WTC11 (cell line): Measurements from ENCODE around the gene RTBDN. TPM values are rescaled to one million over a fixed set of nuclear protein-coding genes. Genes with fewer than 3 reads are reported as not detected.
"Not testable (repeated sequence)": the region's sequence is repeated elsewhere in the genome, so short reads cannot be mapped to it uniquely, and the experiment has no call there.

Experiments used
- ATAC-seq: fragments of 200-7000 bp; cut with Tn5 transposase; 2 replicates; pipeline ENCODE4 v1.10.0; 2021; ENCODE audit warnings: mild to moderate bottlenecking, moderate library complexity
- CTCF ChIA-PET: fragments of 300-600 bp; sonication (Branson Sonifier 250); formaldehyde crosslinking; loops from one replicate; lab custom pipeline; 2021; ENCODE audit warnings: antibody characterized with exemption; lab: Charles Lee
- POLR2A ChIA-PET: fragments of 350-600 bp; sonication (Branson Sonifier 250); formaldehyde crosslinking; loops from one replicate; lab custom pipeline; 2021; ENCODE audit warnings: antibody characterized with exemption; lab: Charles Lee
- DNase-seq: peaks from one replicate; pipeline ENCODE4 v3.0.0; 2021; ENCODE audit warnings: low spot score
- H3K27ac Mint-ChIP-seq: 2 replicates; pipeline ENCODE4 v1.8.0; 2021; ENCODE audit warnings: mixed read lengths
- H3K27me3 Mint-ChIP-seq: 2 replicates; pipeline ENCODE4 v1.8.0; 2021; ENCODE audit warnings: low read depth, mild to moderate bottlenecking, moderate library complexity, mixed read lengths
- H3K36me3 Mint-ChIP-seq: 2 replicates; pipeline ENCODE4 v1.8.0; 2021; ENCODE audit warnings: mixed read lengths
- H3K4me1 Mint-ChIP-seq: 2 replicates; pipeline ENCODE4 v1.8.0; 2022; ENCODE audit warnings: mixed read lengths
- H3K4me3 Mint-ChIP-seq: 2 replicates; pipeline ENCODE4 v1.8.0; 2021; ENCODE audit warnings: mild to moderate bottlenecking, moderate library complexity, mixed read lengths
- H3K9me3 Mint-ChIP-seq: 2 replicates; pipeline ENCODE4 v1.8.0; 2021; ENCODE audit warnings: mixed read lengths
- AFF4 ChIP-seq: sonication (generic); formaldehyde crosslinking; IDR thresholded peaks from 2 replicates; pipeline ENCODE4 v1.8.1; 2023; ENCODE audit warnings: mild to moderate bottlenecking, missing genetic modification reagents, borderline replicate concordance
- ATF1 ChIP-seq: sonication (generic); formaldehyde crosslinking; IDR thresholded peaks from 2 replicates; pipeline ENCODE4 v1.8.1; 2023; ENCODE audit warnings: mild to moderate bottlenecking, moderate library complexity, missing genetic modification reagents
- ATF2 ChIP-seq: sonication (generic); formaldehyde crosslinking; IDR thresholded peaks from 2 replicates; pipeline ENCODE4 v1.8.1; 2022; ENCODE audit warnings: low read depth, missing genetic modification reagents, borderline replicate concordance
- CDX4 ChIP-seq: fragments of 250-450 bp; sonication (Bioruptor Pico); IDR thresholded peaks from 2 replicates; pipeline ENCODE4 v1.9.0; 2021; ENCODE audit warnings: moderate library complexity, mild to moderate bottlenecking, inconsistent platforms, borderline replicate concordance
- CREM ChIP-seq: sonication (generic); formaldehyde crosslinking; IDR thresholded peaks from 2 replicates; pipeline ENCODE4 v1.8.1; 2022; ENCODE audit warnings: mild to moderate bottlenecking, missing genetic modification reagents, moderate library complexity
- EMX1 ChIP-seq: fragments of 250-450 bp; sonication (Bioruptor Pico); IDR thresholded peaks from 2 replicates; pipeline ENCODE4 v1.8.0; 2021; ENCODE audit warnings: mild to moderate bottlenecking
- IRF2 ChIP-seq: sonication (generic); formaldehyde crosslinking; IDR thresholded peaks from 2 replicates; pipeline ENCODE4 v1.8.0; 2022; ENCODE audit warnings: low read depth, missing genetic modification reagents, borderline replicate concordance
- KAT7 ChIP-seq: sonication (generic); formaldehyde crosslinking; IDR thresholded peaks from 2 replicates; pipeline ENCODE4 v1.8.1; 2023; ENCODE audit warnings: missing genetic modification reagents, mild to moderate bottlenecking, borderline replicate concordance
- SOX15 ChIP-seq: fragments of 250-450 bp; sonication (Bioruptor Pico); IDR thresholded peaks from 2 replicates; pipeline ENCODE4 v1.9.0; 2021; ENCODE audit warnings: mild to moderate bottlenecking
- USF2 ChIP-seq: sonication (generic); formaldehyde crosslinking; IDR thresholded peaks from 2 replicates; pipeline ENCODE4 v1.8.1; 2023; ENCODE audit warnings: mild to moderate bottlenecking, missing genetic modification reagents, moderate library complexity
- ZNF396 ChIP-seq: fragments of 250-450 bp; sonication (Bioruptor Pico); IDR thresholded peaks from 2 replicates; pipeline ENCODE4 v1.8.0; 2021; ENCODE audit warnings: mild to moderate bottlenecking, moderate library complexity, borderline replicate concordance
- ZNF512 ChIP-seq: sonication (generic); formaldehyde crosslinking; IDR thresholded peaks from 2 replicates; pipeline ENCODE4 v1.8.1; 2022; ENCODE audit warnings: missing genetic modification reagents, borderline replicate concordance
- ZNF532 ChIP-seq: fragments of 250-450 bp; sonication (Bioruptor Pico); IDR thresholded peaks from 2 replicates; pipeline ENCODE4 v1.9.0; 2021; ENCODE audit warnings: mild to moderate bottlenecking, borderline replicate concordance
- ZNF671 ChIP-seq: fragments of 250-450 bp; sonication (Bioruptor Pico); IDR thresholded peaks from 2 replicates; pipeline ENCODE4 v1.8.0; 2021; ENCODE audit warnings: mild to moderate bottlenecking
- total RNA-seq: library from RNA; stranded (reverse); gene quantifications from 3 replicates; pipeline ENCODE4 v1.2.3, GENCODE V29; 2021

Gene RTBDN
- total RNA-seq, 1 experiment from 2014 or later = 2.4 TPM

GRCh38 chr19:12800466-12800770 is 34.0 kb downstream of the RTBDN start (continued):
- TF ChIP-seq ZNF532 (CRISPR knock-in tag) (no peak), ZNF671 (CRISPR knock-in tag) (no peak)

GRCh38 chr19:12799742-12800465 is 34.5 kb downstream of the RTBDN start:
- DNase-seq = no peak
- Mint-ChIP-seq H3K27ac (no peak overlapping the region), H3K4me3 (peak overlapping the region; percentile 87), H3K27me3 (peaks cover 4% of the 10 kb centered on the region; the same call in 1 of the 2 replicates), H3K4me1 (peaks cover 23% of the 10 kb centered on the region), H3K9me3 (no peaks in the 10 kb centered on the region), H3K36me3 (peaks cover 19% of the 10 kb centered on the region)
- no peak for ATAC-seq
- TF ChIP-seq AFF4 (CRISPR knock-in tag) (no peak), ZNF396 (CRISPR knock-in tag) (no peak), IRF2 (CRISPR knock-in tag) (no peak), CREM (CRISPR knock-in tag) (no peak)
- CTCF ChIA-PET = interaction anchor here (0.9 to 14.0 kb wide), 9 partner anchors 8 to 83 kb away, joined by 3 to 341 read pairs (median 12); partner anchors contain the start of gene JUNB
- POLR2A ChIA-PET = interaction anchor here (0.9 kb wide), 1 partner anchor 34 kb away, joined by 3 read pairs; no protein-coding TSS in a partner anchor

GRCh38 chr19:12797607-12798006 is 36.8 kb downstream of the RTBDN start:
- Mint-ChIP-seq H3K4me1 (peaks cover 32% of the 10 kb centered on the region), H3K27me3 (peaks cover 20% of the 10 kb centered on the region), H3K36me3 (peaks cover 19% of the 10 kb centered on the region)
- POLR2A ChIA-PET = interaction anchor here (0.6 kb wide), 1 partner anchor 1176 kb away, joined by 4 read pairs; no protein-coding TSS in a partner anchor
- H3K4me3 Mint-ChIP-seq, H3K9me3 Mint-ChIP-seq, H3K27ac Mint-ChIP-seq, ATAC-seq, DNase-seq: not testable (repeated sequence)
- CTCF ChIA-PET = interaction anchor here (0.6 to 14.0 kb wide), 7 partner anchors 20 to 1995 kb away, joined by 3 to 341 read pairs (median 6); no protein-coding TSS in a partner anchor

- no peak for ATAC-seq
- DNase-seq = no peak
- no peaks in the 10 kb centered on the region for H3K9me3 Mint-ChIP-seq
- H3K27me3 Mint-ChIP-seq = peaks cover 22% of the 10 kb centered on the region
- peaks cover 19% of the 10 kb centered on the region for H3K36me3 Mint-ChIP-seq
- ChIA-PET POLR2A (interaction anchor here (0.6 to 1.0 kb wide), 2 partner anchors 27 to 1177 kb away, joined by 3 to 4 read pairs; no protein-coding TSS in a partner anchor), CTCF (interaction anchor here (0.6 to 14.0 kb wide), 7 partner anchors 20 to 1995 kb away, joined by 3 to 341 read pairs (median 6); no protein-coding TSS in a partner anchor)
- H3K4me3 Mint-ChIP-seq = no peak overlapping the region
- peaks cover 28% of the 10 kb centered on the region for H3K4me1 Mint-ChIP-seq
- no peak overlapping the region for H3K27ac Mint-ChIP-seq
- TF ChIP-seq KAT7 (CRISPR knock-in tag) (no peak), ATF2 (CRISPR knock-in tag) (no peak), USF2 (CRISPR knock-in tag) (no peak), ZNF512 (no peak), SOX15 (CRISPR knock-in tag) (no peak), ATF1 (CRISPR knock-in tag) (no peak), CDX4 (CRISPR knock-in tag) (no peak), EMX1 (CRISPR knock-in tag) (no peak), IRF2 (CRISPR knock-in tag) (no peak)
Observed at GRCh38 chr19:12797141-12797587, 37.2 kb downstream of the RTBDN start.
